ENCODE results near the gene RFPL3.
"Not testable (repeated sequence)": the region's sequence is repeated elsewhere in the genome, so short reads cannot be mapped to it uniquely, and the experiment has no call there.

RFPL3 gene

GRCh38 chr22:32331236-32331917, 26.3 kb upstream of the RFPL3 start:
- no peak for DNase-seq

- no peak for DNase-seq
Observed at GRCh38 chr22:32331918-32332725, 25.5 kb upstream of the RFPL3 start.

GRCh38 chr22:32333141-32333768, 24.4 kb upstream of the RFPL3 start:
- no peak for DNase-seq

- DNase-seq = no peak
Observed at GRCh38 chr22:32333769-32334659, 23.7 kb upstream of the RFPL3 start.

GRCh38 chr22:32334660-32335365, 22.9 kb upstream of the RFPL3 start:
- no peak for DNase-seq

GRCh38 chr22:32335471-32335870, 22.2 kb upstream of the RFPL3 start:
- no peak for DNase-seq

- DNase-seq = no peak
Observed at GRCh38 chr22:32336121-32336603, 21.5 kb upstream of the RFPL3 start.

GRCh38 chr22:32336771-32337424, 20.8 kb upstream of the RFPL3 start:
- DNase-seq = no peak

- not testable (repeated sequence) for DNase-seq
Observed at GRCh38 chr22:32337425-32337824, 20.2 kb upstream of the RFPL3 start.

GRCh38 chr22:32338757-32339156, 18.9 kb upstream of the RFPL3 start:
- DNase-seq = no peak

- DNase-seq = no peak
Observed at GRCh38 chr22:32339190-32340012, 18.3 kb upstream of the RFPL3 start.

- DNase-seq = no peak
Observed at GRCh38 chr22:32340411-32340810, 17.3 kb upstream of the RFPL3 start.

- no peak for DNase-seq
Observed at GRCh38 chr22:32341122-32341740, 16.4 kb upstream of the RFPL3 start.

- DNase-seq = no peak
Observed at GRCh38 chr22:32342977-32343376, 14.7 kb upstream of the RFPL3 start.

GRCh38 chr22:32343941-32344340, 13.7 kb upstream of the RFPL3 start:
- DNase-seq = no peak

- DNase-seq = no peak
Observed at GRCh38 chr22:32348031-32348611, 9.5 kb upstream of the RFPL3 start.

GRCh38 chr22:32351875-32352274, 5.8 kb upstream of the RFPL3 start:
- DNase-seq = not testable (repeated sequence)

GRCh38 chr22:32352681-32353080, 5.0 kb upstream of the RFPL3 start:
- no peak for DNase-seq

- DNase-seq = no peak
Observed at GRCh38 chr22:32353292-32353691, 4.4 kb upstream of the RFPL3 start.

- DNase-seq = no peak
Observed at GRCh38 chr22:32353840-32354239, 3.8 kb upstream of the RFPL3 start.

All from GF-D8 (cell line).